ENCODE measurements around the gene KIAA1671. TPM values are rescaled to one million over a fixed set of nuclear protein-coding genes. Genes with fewer than 3 reads are reported as not detected.

The KIAA1671 gene
- total and polyA plus RNA-seq, 2 of the 13 experiments (the other 11 are each of a cell fraction or from before 2014, with no cell fraction given): 13.5 to 13.6 TPM

- TF ChIP-seq ZNF687 (CRISPR knock-in tag; IDR thresholded peaks at IDR 0.05) (peak; percentile 83), ZNF775 (CRISPR knock-in tag; IDR thresholded peaks at IDR 0.05; ENCODE audit: borderline replicate concordance) (no peak), NR2F6 (IDR thresholded peaks at IDR 0.05) (peak; percentile 17), NR2F6 (CRISPR knock-in tag; IDR thresholded peaks at IDR 0.05) (no peak; the same call in none of the 2 replicates), ZNF75D (CRISPR knock-in tag; IDR thresholded peaks at IDR 0.05; ENCODE audit: borderline replicate concordance) (no peak), KLF13 (CRISPR knock-in tag; IDR thresholded peaks at IDR 0.05) (no peak), ZNF776 (CRISPR knock-in tag; IDR thresholded peaks at IDR 0.05) (no peak), HNF4G (IDR thresholded peaks at IDR 0.05; ENCODE audit: borderline replicate concordance, low read depth, low read length) (peak; percentile 74), HNF4G (CRISPR knock-in tag; IDR thresholded peaks at IDR 0.05; ENCODE audit: borderline replicate concordance, low read depth) (no peak), ZBTB42 (CRISPR knock-in tag; IDR thresholded peaks at IDR 0.05) (no peak), TBP (CRISPR knock-in tag; IDR thresholded peaks at IDR 0.05) (no peak), LBX2 (CRISPR knock-in tag; IDR thresholded peaks at IDR 0.05; ENCODE audit: borderline replicate concordance) (0 out of 2 replicates have a peak, but pooled peaks have one; percentile 28), ZNF10 (CRISPR knock-in tag; IDR thresholded peaks at IDR 0.05; ENCODE audit: borderline replicate concordance, low read depth) (no peak), BRD4 (CRISPR knock-in tag; IDR thresholded peaks at IDR 0.05) (no peak), ZNF142 (CRISPR knock-in tag; IDR thresholded peaks at IDR 0.05) (no peak), HNRNPK (IDR thresholded peaks at IDR 0.05; ENCODE audit: low read depth, low read length, poor library complexity, severe bottlenecking) (no peak), JDP2 (CRISPR knock-in tag; IDR thresholded peaks at IDR 0.05; ENCODE audit: borderline replicate concordance) (no peak), HOXD1 (CRISPR knock-in tag; IDR thresholded peaks at IDR 0.05) (no peak), NR1H2 (CRISPR knock-in tag; IDR thresholded peaks at IDR 0.05; ENCODE audit: borderline replicate concordance, low read depth) (no peak), JUNB (CRISPR knock-in tag; IDR thresholded peaks at IDR 0.05; ENCODE audit: borderline replicate concordance) (peak; percentile 90)
Observed at GRCh38 chr22:25169278-25170031, 216.9 kb downstream of the KIAA1671 start (continued).
